Upper lobe of right lung (tissue), 1 donor: ENCODE results near the gene BRD4. TPM values are rescaled to one million over a fixed set of nuclear protein-coding genes. Genes with fewer than 3 reads are reported as not detected.

Experiments
- ATAC-seq: fragments of 200-7000 bp; cut with Tn5 transposase; one replicate; pipeline ENCODE4 v1.9.1; 2020; ENCODE audit warnings: mild to moderate bottlenecking, moderate library complexity
- DNase-seq: peaks from one replicate; pipeline ENCODE4 v3.0.0-alpha.2; 2020
- H3K27ac ChIP-seq: fragments of 200-600 bp; one replicate; pipeline ENCODE4 v1.8.0; 2022
- H3K27me3 ChIP-seq: fragments of 200-600 bp; one replicate; pipeline ENCODE4 v1.8.0; 2022; ENCODE audit warnings: mild to moderate bottlenecking
- H3K36me3 ChIP-seq: fragments of 200-600 bp; one replicate; pipeline ENCODE4 v1.8.0; 2022
- H3K4me1 ChIP-seq: fragments of 200-600 bp; one replicate; pipeline ENCODE4 v1.8.0; 2022
- H3K4me3 ChIP-seq: fragments of 200-600 bp; one replicate; pipeline ENCODE4 v1.8.0; 2022; ENCODE audit warnings: mild to moderate bottlenecking
- H3K9me3 ChIP-seq: fragments of 200-600 bp; one replicate; pipeline ENCODE4 v1.8.0; 2022
- intact Hi-C: fragments of 100-400 bp; cut with DNase I; formaldehyde crosslinking; loops from one replicate; pipeline ENCODE4 v1.11.0; 2022
- total RNA-seq: library from RNA; stranded (reverse); fragmentation: NEBNext Ultra II Directional; extraction: Animal tissue kit (Norgen Biotek cat#: 25700); gene quantifications from one replicate; pipeline ENCODE4 v1.2.1, GENCODE V29; 2021
- TF ChIP-seq, protein P1 (sequence below): fragments of 200-600 bp; IDR thresholded peaks from one replicate; pipeline ENCODE4 v1.8.0; 2022; ENCODE audit warnings: antibody characterized with exemption
- donor health status: DM: no; HTN: yes; CAD: no; lungs with severe emphysema.

Gene BRD4
- total RNA-seq, 1 donor from 2014 or later, result 101 TPM

GRCh38 chr19:15260939-15261338 lies 71.4 kb downstream of the BRD4 start:
- Histone ChIP-seq H3K4me3 (no peak overlapping the region), H3K9me3 (no peaks in the 10 kb centered on the region), H3K27ac (no peak overlapping the region), H3K4me1 (peaks cover 22% of the 10 kb centered on the region), H3K36me3 (peaks cover 92% of the 10 kb centered on the region), H3K27me3 (no peaks in the 10 kb centered on the region)
- DNase-seq, result no peak
- no peak for ATAC-seq
- intact Hi-C loops, result no loop called here
- TF ChIP-seq, protein P1, sequence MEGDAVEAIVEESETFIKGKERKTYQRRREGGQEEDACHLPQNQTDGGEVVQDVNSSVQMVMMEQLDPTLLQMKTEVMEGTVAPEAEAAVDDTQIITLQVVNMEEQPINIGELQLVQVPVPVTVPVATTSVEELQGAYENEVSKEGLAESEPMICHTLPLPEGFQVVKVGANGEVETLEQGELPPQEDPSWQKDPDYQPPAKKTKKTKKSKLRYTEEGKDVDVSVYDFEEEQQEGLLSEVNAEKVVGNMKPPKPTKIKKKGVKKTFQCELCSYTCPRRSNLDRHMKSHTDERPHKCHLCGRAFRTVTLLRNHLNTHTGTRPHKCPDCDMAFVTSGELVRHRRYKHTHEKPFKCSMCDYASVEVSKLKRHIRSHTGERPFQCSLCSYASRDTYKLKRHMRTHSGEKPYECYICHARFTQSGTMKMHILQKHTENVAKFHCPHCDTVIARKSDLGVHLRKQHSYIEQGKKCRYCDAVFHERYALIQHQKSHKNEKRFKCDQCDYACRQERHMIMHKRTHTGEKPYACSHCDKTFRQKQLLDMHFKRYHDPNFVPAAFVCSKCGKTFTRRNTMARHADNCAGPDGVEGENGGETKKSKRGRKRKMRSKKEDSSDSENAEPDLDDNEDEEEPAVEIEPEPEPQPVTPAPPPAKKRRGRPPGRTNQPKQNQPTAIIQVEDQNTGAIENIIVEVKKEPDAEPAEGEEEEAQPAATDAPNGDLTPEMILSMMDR, result peak; percentile 22

DNA sequence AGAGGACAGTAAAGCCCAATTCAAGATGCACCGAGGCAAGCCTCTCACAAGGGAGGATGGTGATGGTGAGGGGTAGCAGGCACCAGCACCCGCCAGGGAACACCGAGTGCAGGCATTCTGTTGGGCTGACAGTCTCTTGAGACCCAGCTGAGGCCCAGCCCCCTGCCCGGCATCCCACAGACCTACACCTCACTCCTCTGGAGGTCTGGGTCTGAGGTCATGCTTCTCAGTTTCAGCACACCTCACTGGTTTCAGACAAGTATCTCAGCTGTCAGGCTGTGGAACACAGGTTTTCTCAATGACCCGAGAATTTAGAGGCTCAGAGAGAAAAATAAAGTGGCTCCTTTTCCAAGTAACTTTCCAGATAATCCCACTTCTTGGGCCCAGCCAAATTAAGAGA lies 72.4 kb downstream of the BRD4 start:
- TF ChIP-seq, protein P1, result no peak
- ATAC-seq (no peak), DNase-seq (no peak)
- peaks cover 100% of the 10 kb centered on the region for H3K36me3 ChIP-seq
- H3K9me3 ChIP-seq, result no peaks in the 10 kb centered on the region
- H3K27me3 ChIP-seq, result no peaks in the 10 kb centered on the region
- peaks cover 11% of the 10 kb centered on the region for H3K4me1 ChIP-seq
- H3K4me3 ChIP-seq, result no peak overlapping the region
- intact Hi-C loops, result no loop called here
- H3K27ac ChIP-seq, result no peak overlapping the region

- ATAC-seq (no peak), DNase-seq (no peak)
- Histone ChIP-seq H3K9me3 (no peaks in the 10 kb centered on the region), H3K4me3 (no peak overlapping the region), H3K27ac (no peak overlapping the region), H3K27me3 (no peaks in the 10 kb centered on the region), H3K4me1 (peaks cover 5% of the 10 kb centered on the region), H3K36me3 (peaks cover 100% of the 10 kb centered on the region)
- intact Hi-C loops, result no loop called here
- TF ChIP-seq, protein P1, result no peak
These were observed 74.6 kb downstream of the BRD4 start for GRCh38 chr19:15257782-15258181.

GRCh38 chr19:15256708-15257331 lies 75.5 kb downstream of the BRD4 start:
- H3K27ac ChIP-seq, result no peak overlapping the region
- TF ChIP-seq, protein P1, result no peak
- H3K36me3 ChIP-seq, result peaks cover 100% of the 10 kb centered on the region
- no peak for ATAC-seq
- DNase-seq, result no peak
- H3K9me3 ChIP-seq, result no peaks in the 10 kb centered on the region
- H3K4me3 ChIP-seq, result no peak overlapping the region
- peaks cover 14% of the 10 kb centered on the region for H3K4me1 ChIP-seq
- H3K27me3 ChIP-seq, result no peaks in the 10 kb centered on the region
- intact Hi-C loops, result no loop called here

DNA sequence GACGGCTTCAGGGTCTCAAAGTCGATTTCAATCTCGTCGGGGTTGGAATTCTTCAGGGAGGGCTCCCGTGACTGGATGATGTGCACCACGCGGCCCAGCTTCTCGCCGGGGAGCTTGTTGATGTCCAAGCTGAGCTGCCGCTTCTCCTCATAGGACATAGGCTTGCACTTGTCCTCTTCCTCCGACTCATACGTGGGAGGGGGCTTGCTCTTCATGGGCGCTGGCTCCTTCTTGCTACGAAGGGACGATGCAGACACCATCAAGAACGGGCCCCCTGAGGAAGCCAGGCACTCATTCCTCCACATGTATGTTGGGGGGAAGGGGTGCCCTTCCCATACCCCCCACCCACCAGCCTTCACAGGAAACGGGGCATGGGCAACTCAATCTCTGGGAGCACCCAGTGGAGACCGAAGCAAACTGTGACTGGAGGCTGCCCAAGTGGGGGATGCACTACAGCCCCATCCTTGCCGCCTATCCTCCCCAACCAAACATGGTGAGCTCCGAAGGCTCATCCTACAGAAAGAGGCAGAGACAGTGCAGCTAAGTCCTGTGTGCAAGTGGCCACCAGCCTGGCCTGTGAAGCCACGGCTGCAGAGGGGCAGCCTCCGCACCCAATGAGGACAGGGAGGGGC lies 76.9 kb downstream of the BRD4 start:
- Histone ChIP-seq H3K9me3 (no peaks in the 10 kb centered on the region), H3K4me3 (no peak overlapping the region), H3K4me1 (peaks cover 24% of the 10 kb centered on the region), H3K27ac (no peak overlapping the region), H3K27me3 (no peaks in the 10 kb centered on the region), H3K36me3 (peaks cover 96% of the 10 kb centered on the region)
- DNase-seq (no peak), ATAC-seq (no peak)
- TF ChIP-seq, protein P1, result no peak
- intact Hi-C loops, result no loop called here
